ENCODE measurements around the gene GRHL1. TPM values are rescaled to one million over a fixed set of nuclear protein-coding genes. Genes with fewer than 3 reads are reported as not detected.
"Not testable (repeated sequence)": the region's sequence is repeated elsewhere in the genome, so short reads cannot be mapped to it uniquely, and the experiment has no call there.

The GRHL1 gene
- total RNA-seq, 1 donor from 2014 or later = 0.26 TPM

DNA sequence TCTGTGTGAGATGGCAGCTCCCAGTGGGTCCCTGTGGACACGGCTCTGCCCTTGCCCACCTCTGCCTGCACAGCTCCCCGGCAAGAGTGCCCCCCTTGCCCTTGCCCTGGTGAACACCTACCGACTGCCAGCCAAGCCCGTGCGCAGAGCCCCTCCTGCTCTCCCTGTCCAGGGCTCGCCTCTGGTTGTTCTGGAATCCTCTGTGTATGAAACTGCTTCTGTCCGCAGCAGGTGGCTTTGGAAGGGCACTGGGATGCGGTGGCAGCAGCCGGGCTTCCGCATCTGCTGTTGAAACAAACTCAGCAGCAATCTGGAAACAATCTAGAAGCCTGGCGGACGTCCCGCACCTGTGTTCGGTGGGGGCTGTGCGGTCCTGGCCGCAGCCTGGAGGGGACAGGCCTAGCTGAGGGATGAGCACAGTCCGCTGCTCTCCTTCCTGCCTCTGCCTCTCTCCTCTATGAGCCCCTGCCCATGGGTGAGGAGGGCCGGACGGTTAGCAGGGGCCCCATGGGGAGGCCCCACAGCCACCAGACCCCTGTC lies 57.8 kb downstream of the GRHL1 start:
- no peak for DNase-seq (ENCODE audit: low read depth in 2 of 2)

- DNase-seq (ENCODE audit: low read depth in 2 of 2) = peak; percentile 50 to 58
Observed at GRCh38 chr2:10009811-10010781, 58.6 kb downstream of the GRHL1 start.

DNA sequence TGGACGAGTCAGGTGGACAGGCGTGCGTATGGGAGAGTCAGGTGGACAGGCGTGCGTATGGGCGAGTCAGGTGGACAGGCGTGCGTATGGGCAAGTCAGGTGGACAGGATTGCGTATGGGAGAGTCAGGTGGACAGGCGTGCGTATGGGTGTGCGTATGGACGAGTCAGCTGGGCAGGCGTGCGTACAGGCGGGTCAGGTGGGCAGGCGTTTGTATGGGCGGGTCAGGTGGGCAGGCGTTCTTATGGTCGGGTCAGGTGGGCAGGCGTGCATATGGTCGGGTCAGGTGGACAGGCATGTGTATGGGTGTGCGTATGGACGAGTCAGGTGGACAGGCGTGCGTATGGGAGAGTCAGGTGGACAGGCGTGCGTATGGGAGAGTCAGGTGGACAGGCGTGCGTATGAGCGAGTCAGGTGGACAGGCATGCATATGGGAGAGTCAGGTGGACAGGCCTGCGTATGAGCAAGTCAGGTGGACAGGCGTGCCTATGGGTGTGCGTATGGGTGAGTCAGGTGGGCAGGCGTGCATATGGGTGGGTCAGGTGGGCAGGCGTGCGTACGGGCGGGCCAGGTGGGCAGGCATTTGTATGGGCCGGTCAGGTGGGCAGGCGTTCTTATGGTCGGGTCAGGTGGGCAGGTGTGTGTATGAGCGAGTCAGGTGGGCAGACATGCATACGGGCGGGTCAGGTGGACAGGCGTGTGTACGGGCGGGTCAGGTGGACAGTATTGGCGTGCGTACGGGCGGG lies 59.5 kb downstream of the GRHL1 start:
- DNase-seq (ENCODE audit: low read depth in 2 of 2) = not testable (repeated sequence)

- DNase-seq (ENCODE audit: low read depth in 2 of 2) = not testable (repeated sequence)
Observed at GRCh38 chr2:10011606-10012325, 60.3 kb downstream of the GRHL1 start.

DNA sequence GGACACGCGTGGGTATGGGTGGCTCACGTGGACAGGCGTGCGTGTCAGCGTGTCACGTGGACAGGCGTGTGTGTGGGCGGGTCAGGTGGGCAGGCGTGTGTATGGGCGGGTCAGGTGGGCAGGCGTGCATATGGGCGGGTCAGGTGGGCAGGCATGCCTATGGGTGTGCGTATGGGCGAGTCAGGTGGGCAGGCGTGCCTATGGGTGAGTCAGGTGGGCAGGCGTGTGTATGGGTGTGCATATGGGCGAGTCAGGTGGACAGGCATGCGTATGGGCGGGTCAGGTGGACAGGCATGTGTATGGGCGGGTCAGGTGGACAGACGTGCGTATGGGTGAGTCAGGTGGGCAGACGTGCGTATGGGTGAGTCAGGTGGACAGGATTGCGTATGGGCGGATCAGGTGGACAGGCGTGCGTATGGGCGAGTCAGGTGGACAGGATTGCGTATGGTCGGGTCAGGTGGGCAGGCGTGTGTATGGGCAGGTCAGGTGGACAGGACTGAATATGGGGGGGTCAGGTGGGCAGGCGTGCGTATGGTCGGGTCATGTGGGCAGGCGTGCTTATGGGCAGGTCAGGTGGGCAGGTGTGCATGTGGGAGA lies 61.0 kb downstream of the GRHL1 start:
- not testable (repeated sequence) for DNase-seq (ENCODE audit: low read depth in 2 of 2)

GRCh38 chr2:10012963-10013461 lies 61.5 kb downstream of the GRHL1 start:
- no peak for DNase-seq (ENCODE audit: low read depth in 2 of 2)

- not testable (repeated sequence) for DNase-seq (ENCODE audit: low read depth in 2 of 2)
Observed at GRCh38 chr2:10013651-10014417, 62.3 kb downstream of the GRHL1 start.

DNA sequence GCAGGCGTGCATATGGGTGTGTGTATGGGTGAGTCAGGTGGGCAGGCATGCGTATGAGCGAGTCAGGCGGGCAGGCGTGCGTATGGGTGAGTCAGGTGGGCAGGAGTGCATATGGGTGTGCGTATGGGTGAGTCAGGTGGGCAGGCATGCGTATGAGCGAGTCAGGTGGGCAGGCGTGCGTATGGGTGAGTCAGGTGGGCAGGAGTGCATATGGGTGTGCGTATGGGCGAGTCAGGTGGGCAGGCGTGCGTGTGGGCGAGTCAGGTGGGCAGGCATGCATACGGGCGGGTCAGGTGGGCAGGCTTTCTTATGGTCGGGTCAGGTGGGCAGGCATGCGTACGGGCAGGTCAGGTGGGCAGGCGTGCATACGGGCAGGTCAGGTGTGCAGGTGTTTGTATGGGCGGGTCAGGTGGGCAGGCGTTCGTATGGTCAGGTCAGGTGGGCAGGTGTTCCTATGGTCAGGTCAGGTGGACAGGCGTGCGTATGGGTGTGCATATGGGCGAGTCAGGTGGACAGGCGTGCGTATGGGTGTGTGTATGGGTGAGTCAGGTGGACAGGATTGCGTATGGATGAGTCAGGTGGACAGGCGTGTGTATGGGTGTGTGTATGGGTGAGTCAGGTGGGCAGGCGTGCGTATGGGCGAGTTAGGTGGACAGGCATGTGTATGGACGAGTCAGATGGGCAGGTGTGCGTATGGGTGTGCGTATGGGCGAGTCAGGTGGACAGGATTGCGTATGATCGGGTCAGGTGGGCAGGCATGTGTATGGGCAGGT lies 63.1 kb downstream of the GRHL1 start:
- no peak for DNase-seq (ENCODE audit: low read depth in 2 of 2)

DNA sequence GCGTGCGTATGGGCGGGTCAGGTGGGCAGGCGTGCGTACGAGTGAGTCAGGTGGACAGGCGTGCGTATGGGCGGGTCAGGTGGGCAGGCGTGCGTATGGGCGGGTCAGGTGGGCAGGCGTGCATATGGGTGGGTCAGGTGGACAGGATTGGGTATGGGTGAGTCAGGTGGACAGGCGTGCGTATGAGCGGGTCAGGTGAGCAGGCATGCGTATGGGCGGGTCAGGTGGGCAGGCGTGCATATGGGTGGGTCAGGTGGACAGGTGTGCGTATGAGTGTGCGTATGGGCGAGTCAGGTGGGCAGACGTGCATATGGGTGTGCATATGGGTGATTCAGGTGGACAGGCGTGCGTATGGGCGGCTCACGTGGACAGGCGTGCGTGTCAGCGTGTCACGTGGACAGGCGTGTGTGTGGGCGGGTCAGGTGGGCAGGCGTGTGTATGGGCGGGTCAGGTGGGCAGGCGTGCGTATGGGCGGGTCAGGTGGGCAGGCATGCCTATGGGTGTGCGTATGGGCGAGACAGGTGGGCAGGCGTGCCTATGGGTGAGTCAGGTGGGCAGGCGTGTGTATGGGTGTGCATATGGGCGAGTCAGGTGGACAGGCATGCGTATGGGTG lies 64.0 kb downstream of the GRHL1 start:
- not testable (repeated sequence) for DNase-seq (ENCODE audit: low read depth in 2 of 2)

DNA sequence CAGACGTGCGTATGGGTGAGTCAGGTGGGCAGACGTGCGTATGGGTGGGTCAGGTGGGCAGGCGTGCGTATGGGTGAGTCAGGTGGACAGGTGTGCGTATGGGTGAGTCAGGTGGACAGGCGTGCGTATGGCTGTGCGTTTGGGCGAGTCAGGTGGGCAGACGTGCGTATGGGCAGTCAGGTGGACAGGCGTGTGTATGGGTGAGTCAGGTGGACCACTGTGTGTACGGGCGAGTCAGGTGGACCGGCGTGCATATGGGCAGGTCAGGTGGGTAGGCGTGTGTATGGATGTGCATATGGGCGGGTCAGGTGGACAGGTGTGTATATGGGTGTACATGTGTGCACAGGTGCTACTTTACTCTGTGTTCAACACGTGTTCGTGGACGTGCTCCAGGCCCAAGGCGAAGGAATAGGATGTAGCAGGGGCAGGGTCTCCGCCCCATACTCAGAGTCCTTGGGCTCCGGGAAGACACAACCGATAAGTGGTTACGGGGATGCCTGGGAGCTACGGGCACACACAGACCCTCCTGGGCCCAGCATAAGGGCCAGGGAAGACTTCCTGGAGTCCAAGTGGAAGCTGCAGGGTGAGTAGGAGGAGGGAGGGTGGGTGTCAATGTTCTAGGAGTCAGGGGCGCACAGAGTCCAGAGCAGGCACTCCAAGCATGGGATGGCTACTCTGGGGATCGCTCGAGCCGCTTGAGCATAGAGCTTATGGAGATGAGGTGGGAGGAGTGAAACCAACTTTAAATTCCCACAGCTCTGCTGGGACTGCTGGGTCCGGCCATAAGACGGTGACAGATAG lies 64.7 kb downstream of the GRHL1 start:
- no peak for DNase-seq (ENCODE audit: low read depth in 2 of 2)

GRCh38 chr2:10016802-10017258 lies 65.3 kb downstream of the GRHL1 start:
- DNase-seq (ENCODE audit: low read depth in 2 of 2) = no peak

DNA sequence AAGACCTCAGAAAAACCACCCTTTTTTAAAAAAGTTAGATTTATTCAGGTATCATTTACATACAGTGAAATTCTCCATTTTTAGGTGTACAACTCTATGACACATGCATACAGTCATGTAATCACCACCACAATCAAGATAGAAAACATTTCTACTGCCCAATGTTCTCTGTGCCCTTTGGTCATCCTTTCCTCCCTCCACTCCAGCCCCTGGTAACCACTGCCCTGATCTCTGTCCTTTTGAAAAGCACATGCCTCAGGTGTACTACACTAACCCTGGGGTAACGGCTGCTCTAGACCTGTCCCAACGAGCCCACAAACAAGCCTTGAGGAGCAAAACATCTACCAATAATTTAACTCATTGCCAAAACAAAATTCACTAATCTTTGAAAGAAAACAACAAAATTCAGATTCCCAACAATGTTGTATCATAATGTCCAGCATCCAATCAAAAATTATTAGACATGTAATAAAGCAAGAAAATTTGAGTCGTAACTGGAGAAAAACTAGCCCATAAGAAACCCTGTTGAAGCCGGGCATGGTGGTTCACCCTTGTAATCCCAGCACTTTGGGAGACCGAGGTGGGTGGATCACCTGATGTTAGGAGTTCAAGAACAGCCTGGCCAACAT lies 65.9 kb downstream of the GRHL1 start:
- DNase-seq (ENCODE audit: low read depth in 2 of 2) = no peak

DNA sequence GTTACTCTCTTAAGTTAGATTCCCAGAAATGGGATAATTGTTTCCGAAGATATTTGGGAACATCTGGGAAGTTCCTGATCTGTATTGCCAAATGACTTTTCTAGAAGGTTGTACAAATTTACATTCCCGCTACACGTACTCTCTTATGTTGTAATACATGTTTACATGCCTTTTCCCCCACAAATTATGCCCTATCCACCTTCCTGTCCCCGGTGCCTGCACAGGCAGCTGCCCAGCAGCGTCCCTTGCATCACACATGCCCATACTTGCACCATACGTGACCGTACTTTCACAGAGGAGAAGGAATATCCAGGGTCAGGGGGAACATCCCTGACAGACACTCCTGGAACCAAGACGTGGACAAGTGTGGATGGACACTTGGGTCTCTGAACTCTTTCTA lies 67.7 kb downstream of the GRHL1 start:
- DNase-seq (ENCODE audit: low read depth in 2 of 2) = no peak

- DNase-seq (ENCODE audit: low read depth in 2 of 2) = no peak
Observed at GRCh38 chr2:10019602-10020400, 68.3 kb downstream of the GRHL1 start.

DNA sequence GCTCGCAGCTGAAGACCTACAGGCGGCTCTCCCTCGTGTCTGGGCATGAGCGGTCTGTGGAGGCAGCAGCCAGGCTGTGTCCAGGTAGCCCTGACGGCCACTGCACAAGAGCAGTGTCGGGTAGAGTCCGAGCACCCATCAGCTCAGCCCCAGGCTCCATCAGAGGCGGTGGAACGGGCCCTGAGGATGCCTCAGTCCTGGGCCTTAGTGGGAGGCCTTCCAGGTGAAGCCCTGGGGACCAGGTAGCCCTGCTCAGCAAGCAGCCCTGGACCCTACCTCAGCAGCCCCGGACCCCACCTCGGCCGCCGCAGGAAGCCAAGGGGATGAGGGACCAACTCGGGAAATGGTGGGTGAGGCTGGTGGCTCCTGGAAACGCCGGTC lies 70.5 kb downstream of the GRHL1 start:
- DNase-seq (ENCODE audit: low read depth in 2 of 2) = no peak

DNA sequence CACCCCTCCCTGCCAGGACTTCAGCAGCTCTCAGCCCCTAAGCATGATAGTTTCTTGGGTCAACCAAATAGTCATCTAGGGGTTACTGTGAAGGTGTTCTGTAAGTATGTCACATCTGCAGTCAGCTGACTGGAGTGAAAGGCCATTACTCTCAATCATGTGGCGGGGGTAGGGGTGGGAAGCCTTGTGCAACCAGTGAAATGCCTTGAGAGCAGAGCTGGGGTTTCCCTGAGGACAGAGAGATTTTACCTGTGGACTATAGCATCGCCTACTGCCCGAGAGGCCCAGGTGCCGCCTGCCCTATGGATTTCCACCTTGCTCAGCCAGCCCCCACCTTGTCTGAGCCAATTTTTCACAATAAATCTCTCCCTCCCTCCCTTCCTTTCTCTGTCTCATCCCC lies 71.0 kb downstream of the GRHL1 start:
- DNase-seq (ENCODE audit: low read depth in 2 of 2) = no peak

Measured in dermis microvascular lymphatic vessel endothelial cell (primary cell).